OCI-LY3 (cell line): Measurements from ENCODE around the gene CPM.

Source experiments
- H2AFZ ChIP-seq: fragments of 200-600, 300-600 bp; shearing (Covaris generic); 2 replicates; pipeline ENCODE4 v1.6.0; 2014; ENCODE audit warnings: antibody characterized with exemption, low read depth, low read length
- H3K27ac ChIP-seq: fragments of 200-600, 300-600 bp; sonication (generic); 2 replicates; pipeline ENCODE4 v1.5.1; 2014; ENCODE audit warnings: mild to moderate bottlenecking, low read length, moderate library complexity, mixed read lengths
- H3K27me3 ChIP-seq: fragments of 200-600, 300-600 bp; sonication (generic); 2 replicates; pipeline ENCODE4 v1.6.1; 2014; ENCODE audit warnings: low read depth, low read length, mixed read lengths
- H3K36me3 ChIP-seq: fragments of 200-600, 300-600 bp; sonication (generic); replicated peaks from 2 replicates; pipeline ENCODE3; 2014; ENCODE audit warnings: low read depth, low read length, mixed read lengths
- H3K4me1 ChIP-seq: fragments of 300-600, 200-600 bp; sonication (generic); 2 replicates; pipeline ENCODE4 v1.6.1; 2014; ENCODE audit warnings: low read length, mixed read lengths
- H3K4me2 ChIP-seq: fragments of 200-600, 300-600 bp; sonication (generic); 2 replicates; pipeline ENCODE4 v1.6.1; 2014; ENCODE audit warnings: low read length, mixed read lengths
- H3K4me3 ChIP-seq: fragments of 300-600, 200-600 bp; sonication (generic); 2 replicates; pipeline ENCODE4 v1.5.1; 2014; ENCODE audit warnings: antibody characterized with exemption, mild to moderate bottlenecking, low read length, moderate library complexity
- H3K79me2 ChIP-seq: fragments of 300-600, 200-600 bp; shearing (Covaris generic); 2 replicates; pipeline ENCODE4 v1.6.1; 2014; ENCODE audit warnings: mild to moderate bottlenecking, low read length, mixed read lengths
- H3K9ac ChIP-seq: fragments of 300-600, 200-600 bp; shearing (Covaris generic); 2 replicates; pipeline ENCODE4 v1.6.0; 2014; ENCODE audit warnings: mild to moderate bottlenecking, low read length, moderate library complexity
- H3K9me3 ChIP-seq: fragments of 200-600, 300-600 bp; shearing (Covaris generic); 2 replicates; pipeline ENCODE4 v1.6.1; 2014; ENCODE audit warnings: low read length, mixed read lengths; ENCODE audit not compliant: insufficient read depth
- H4K20me1 ChIP-seq: fragments of 200-600, 300-600 bp; sonication (generic); 2 replicates; pipeline ENCODE4 v1.6.1; 2016; ENCODE audit warnings: low read length, mixed read lengths; ENCODE audit not compliant: insufficient read depth
- CTCF ChIP-seq: fragments of 200-600, 300-600 bp; sonication (generic); IDR thresholded peaks from 2 replicates; pipeline ENCODE4 v1.5.1; 2014; ENCODE audit warnings: antibody characterized with exemption, low read length, low read depth
- EZH2phosphoT487 ChIP-seq: fragments of 200-600 bp; shearing (Covaris generic); IDR thresholded peaks from 2 replicates; pipeline ENCODE4 v1.6.1; 2018; ENCODE audit warnings: antibody characterized with exemption, mixed run types, low read depth

CPM gene

GRCh38 chr12:68806488-68807237 lies 126.3 kb downstream of the CPM start:
- H3K79me2 ChIP-seq = peaks cover 37% of the 10 kb centered on the region
- H3K9ac ChIP-seq = peak overlapping the region; percentile 99; the same call in 1 of the 2 replicates
- H3K27me3 ChIP-seq = no peaks in the 10 kb centered on the region
- H2AFZ ChIP-seq = peak overlapping the region; percentile 99; the same call in 1 of the 2 replicates
- no peak for TF ChIP-seq EZH2phosphoT487
- no peak for TF ChIP-seq CTCF
- peaks cover 11% of the 10 kb centered on the region for H3K36me3 ChIP-seq
- H3K4me1 ChIP-seq = no peaks in the 10 kb centered on the region
- H3K9me3 ChIP-seq = no peaks in the 10 kb centered on the region
- H4K20me1 ChIP-seq = no peaks in the 10 kb centered on the region
- no peak overlapping the region for H3K27ac ChIP-seq
- peak overlapping the region; percentile 92 for H3K4me3 ChIP-seq
- H3K4me2 ChIP-seq = peak overlapping the region; percentile 71

- Histone ChIP-seq H3K4me3 (no peak overlapping the region), H4K20me1 (no peaks in the 10 kb centered on the region), H3K9ac (no peak overlapping the region), H3K4me2 (no peak overlapping the region), H3K4me1 (no peaks in the 10 kb centered on the region), H2AFZ (no peak overlapping the region), H3K9me3 (no peaks in the 10 kb centered on the region), H3K27me3 (no peaks in the 10 kb centered on the region), H3K36me3 (peaks cover 11% of the 10 kb centered on the region), H3K27ac (no peak overlapping the region), H3K79me2 (peaks cover 27% of the 10 kb centered on the region)
- no peak for TF ChIP-seq CTCF
- no peak for TF ChIP-seq EZH2phosphoT487
Measured at GRCh38 chr12:68805592-68806120, 127.3 kb downstream of the CPM start.

GRCh38 chr12:68804657-68805591 lies 128.0 kb downstream of the CPM start:
- peaks cover 11% of the 10 kb centered on the region for H3K36me3 ChIP-seq
- H3K79me2 ChIP-seq = peaks cover 19% of the 10 kb centered on the region
- H4K20me1 ChIP-seq = no peaks in the 10 kb centered on the region
- H3K27ac ChIP-seq = no peak overlapping the region
- H3K27me3 ChIP-seq = no peaks in the 10 kb centered on the region
- no peak overlapping the region for H3K4me2 ChIP-seq
- TF ChIP-seq EZH2phosphoT487 = no peak
- no peak for TF ChIP-seq CTCF
- H3K4me1 ChIP-seq = no peaks in the 10 kb centered on the region
- no peak overlapping the region for H3K4me3 ChIP-seq
- no peak overlapping the region for H2AFZ ChIP-seq
- H3K9ac ChIP-seq = no peak overlapping the region
- H3K9me3 ChIP-seq = no peaks in the 10 kb centered on the region
